Measurements from ENCODE around the gene TTC28.
A peak's percentile ranks its signal among the peaks of the same experiment; 100 is the strongest.

Gene TTC28

GRCh38 chr22:28013611-28014010, 666.0 kb downstream of the TTC28 start:
- TF ChIP-seq FOXM1 (IDR thresholded peaks at IDR 0.05; ENCODE audit: borderline replicate concordance, low read depth) (no peak), TAF1 (IDR thresholded peaks at IDR 0.05; ENCODE audit: low read depth) (no peak), EP300 (IDR thresholded peaks at IDR 0.05; ENCODE audit: borderline replicate concordance) (no peak)

- no peak for TF ChIP-seq NFIC (IDR thresholded peaks at IDR 0.05)
- TF ChIP-seq USF1 (IDR thresholded peaks at IDR 0.05), result no peak
- no peak for TF ChIP-seq ZBTB7A (IDR thresholded peaks at IDR 0.05; ENCODE audit: low read depth)
- no peak for TF ChIP-seq MAX (IDR thresholded peaks at IDR 0.05)
- no peak for TF ChIP-seq EGR1 (IDR thresholded peaks at IDR 0.05)
- TF ChIP-seq TAF1 (IDR thresholded peaks at IDR 0.05; ENCODE audit: low read depth), result no peak
- TF ChIP-seq RAD21 (IDR thresholded peaks at IDR 0.05; ENCODE audit: low read depth), result no peak
- TF ChIP-seq TEAD4 (IDR thresholded peaks at IDR 0.05), result no peak
- no peak for TF ChIP-seq EP300 (IDR thresholded peaks at IDR 0.05; ENCODE audit: borderline replicate concordance)
- no peak for TF ChIP-seq FOXM1 (IDR thresholded peaks at IDR 0.05; ENCODE audit: borderline replicate concordance, low read depth)
- no peak for TF ChIP-seq CREB1 (IDR thresholded peaks at IDR 0.05; ENCODE audit: low read depth)
- no peak for TF ChIP-seq CEBPB (IDR thresholded peaks at IDR 0.05)
- no peak for TF ChIP-seq YY1 (IDR thresholded peaks at IDR 0.05; ENCODE audit: low read depth)
- no peak for TF ChIP-seq TCF12 (IDR thresholded peaks at IDR 0.05; ENCODE audit: low read depth)
- no peak for TF ChIP-seq REST (IDR thresholded peaks at IDR 0.05; ENCODE audit: low read depth)
These were observed 666.7 kb downstream of the TTC28 start for GRCh38 chr22:28012832-28013460.

GRCh38 chr22:28009272-28009827, 670.3 kb downstream of the TTC28 start:
- TF ChIP-seq ZBTB7A (IDR thresholded peaks at IDR 0.05; ENCODE audit: low read depth) (no peak), YY1 (IDR thresholded peaks at IDR 0.05; ENCODE audit: low read depth) (no peak), CREB1 (IDR thresholded peaks at IDR 0.05; ENCODE audit: low read depth) (no peak), MAX (IDR thresholded peaks at IDR 0.05) (no peak), TAF1 (IDR thresholded peaks at IDR 0.05; ENCODE audit: low read depth) (no peak), FOXM1 (IDR thresholded peaks at IDR 0.05; ENCODE audit: borderline replicate concordance, low read depth) (no peak), TEAD4 (IDR thresholded peaks at IDR 0.05) (no peak), TCF12 (IDR thresholded peaks at IDR 0.05; ENCODE audit: low read depth) (peak; percentile 58; the same call in 1 of the 2 replicates), RAD21 (IDR thresholded peaks at IDR 0.05; ENCODE audit: low read depth) (peak; percentile 91), CEBPB (IDR thresholded peaks at IDR 0.05) (no peak), EP300 (IDR thresholded peaks at IDR 0.05; ENCODE audit: borderline replicate concordance) (peak; percentile 11; the same call in 1 of the 2 replicates), EGR1 (IDR thresholded peaks at IDR 0.05) (peak; percentile 90), USF1 (IDR thresholded peaks at IDR 0.05) (no peak), REST (IDR thresholded peaks at IDR 0.05; ENCODE audit: low read depth) (no peak), NFIC (IDR thresholded peaks at IDR 0.05) (peak; percentile 39; the same call in 1 of the 2 replicates)

GRCh38 chr22:28008649-28009048, 671.0 kb downstream of the TTC28 start:
- TF ChIP-seq MAX (IDR thresholded peaks at IDR 0.05) (no peak), TEAD4 (IDR thresholded peaks at IDR 0.05) (no peak), ZBTB7A (IDR thresholded peaks at IDR 0.05; ENCODE audit: low read depth) (no peak), YY1 (IDR thresholded peaks at IDR 0.05; ENCODE audit: low read depth) (no peak), REST (IDR thresholded peaks at IDR 0.05; ENCODE audit: low read depth) (no peak), EGR1 (IDR thresholded peaks at IDR 0.05) (no peak), EP300 (IDR thresholded peaks at IDR 0.05; ENCODE audit: borderline replicate concordance) (no peak), CREB1 (IDR thresholded peaks at IDR 0.05; ENCODE audit: low read depth) (no peak), TCF12 (IDR thresholded peaks at IDR 0.05; ENCODE audit: low read depth) (no peak), TAF1 (IDR thresholded peaks at IDR 0.05; ENCODE audit: low read depth) (no peak), RAD21 (IDR thresholded peaks at IDR 0.05; ENCODE audit: low read depth) (no peak), CEBPB (IDR thresholded peaks at IDR 0.05) (no peak), NFIC (IDR thresholded peaks at IDR 0.05) (no peak)
